ENCODE measurements around the gene GPR162.

DNA sequence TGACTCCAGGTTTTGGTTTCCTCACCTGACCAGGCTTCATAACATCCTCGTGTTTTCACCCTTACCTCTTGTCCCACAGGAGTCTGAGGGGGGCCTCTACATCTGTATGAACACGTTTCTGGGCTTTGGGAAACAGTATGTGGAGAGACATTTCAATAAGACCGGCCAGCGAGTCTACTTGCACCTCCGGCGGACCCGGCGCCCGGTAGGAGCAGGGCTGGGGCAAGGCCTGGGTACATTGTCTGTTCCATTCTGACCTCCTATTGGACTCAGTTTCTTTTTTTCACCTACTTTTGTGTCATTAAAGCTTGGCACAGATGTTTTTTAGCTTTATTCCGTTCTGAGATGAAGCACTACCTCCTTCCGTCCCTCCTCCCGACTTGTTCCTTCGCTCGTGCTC is 33.7 kb downstream of the GPR162 start:
- TF ChIP-seq POLR2A (IDR thresholded peaks at IDR 0.05; ENCODE audit: extremely low read depth, insufficient read length) (no peak), MYC (IDR thresholded peaks at IDR 0.05; ENCODE audit: low read depth, low read length) (no peak)
- TF ChIP-seq, protein P1, sequence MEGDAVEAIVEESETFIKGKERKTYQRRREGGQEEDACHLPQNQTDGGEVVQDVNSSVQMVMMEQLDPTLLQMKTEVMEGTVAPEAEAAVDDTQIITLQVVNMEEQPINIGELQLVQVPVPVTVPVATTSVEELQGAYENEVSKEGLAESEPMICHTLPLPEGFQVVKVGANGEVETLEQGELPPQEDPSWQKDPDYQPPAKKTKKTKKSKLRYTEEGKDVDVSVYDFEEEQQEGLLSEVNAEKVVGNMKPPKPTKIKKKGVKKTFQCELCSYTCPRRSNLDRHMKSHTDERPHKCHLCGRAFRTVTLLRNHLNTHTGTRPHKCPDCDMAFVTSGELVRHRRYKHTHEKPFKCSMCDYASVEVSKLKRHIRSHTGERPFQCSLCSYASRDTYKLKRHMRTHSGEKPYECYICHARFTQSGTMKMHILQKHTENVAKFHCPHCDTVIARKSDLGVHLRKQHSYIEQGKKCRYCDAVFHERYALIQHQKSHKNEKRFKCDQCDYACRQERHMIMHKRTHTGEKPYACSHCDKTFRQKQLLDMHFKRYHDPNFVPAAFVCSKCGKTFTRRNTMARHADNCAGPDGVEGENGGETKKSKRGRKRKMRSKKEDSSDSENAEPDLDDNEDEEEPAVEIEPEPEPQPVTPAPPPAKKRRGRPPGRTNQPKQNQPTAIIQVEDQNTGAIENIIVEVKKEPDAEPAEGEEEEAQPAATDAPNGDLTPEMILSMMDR (IDR thresholded peaks at IDR 0.05; ENCODE audit: low read depth, low read length) = no peak
- TF ChIP-seq, protein P2, sequence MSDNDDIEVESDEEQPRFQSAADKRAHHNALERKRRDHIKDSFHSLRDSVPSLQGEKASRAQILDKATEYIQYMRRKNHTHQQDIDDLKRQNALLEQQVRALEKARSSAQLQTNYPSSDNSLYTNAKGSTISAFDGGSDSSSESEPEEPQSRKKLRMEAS (IDR thresholded peaks at IDR 0.05; ENCODE audit: low read depth, low read length) = no peak

All from NB4 (cell line).